GM23248 (cell line): ENCODE data around the gene PCP4. TPM values are rescaled to one million over a fixed set of nuclear protein-coding genes. Genes with fewer than 3 reads are reported as not detected.

ENCODE experiments used
- DNase-seq: peaks from one replicate; pipeline ENCODE4 v3.0.0-alpha.2; 2015
- H2AFZ ChIP-seq: fragments of 200-600 bp; sonication (generic); 2 replicates; pipeline ENCODE4 v1.6.1; 2016; ENCODE audit warnings: antibody characterized with exemption
- H3F3A ChIP-seq: fragments of 200-600 bp; sonication (generic); 2 replicates; pipeline ENCODE4 v1.6.1; 2016; ENCODE audit warnings: mild to moderate bottlenecking, antibody characterized with exemption, mixed run types; ENCODE audit not compliant: insufficient read depth
- H3K27ac ChIP-seq: fragments of 200-600 bp; sonication (generic); 2 replicates; pipeline ENCODE4 v1.5.1; 2016; ENCODE audit warnings: mild to moderate bottlenecking
- H3K27me3 ChIP-seq: fragments of 200-600 bp; sonication (generic); replicated peaks from 2 replicates; pipeline ENCODE4 v1.6.1; 2016; ENCODE audit warnings: mild to moderate bottlenecking; ENCODE audit not compliant: insufficient read depth
- H3K36me3 ChIP-seq: fragments of 200-600 bp; sonication (generic); 2 replicates; pipeline ENCODE4 v1.6.1; 2016; ENCODE audit warnings: low read depth, mild to moderate bottlenecking
- H3K4me1 ChIP-seq: fragments of 200-600 bp; sonication (generic); 2 replicates; pipeline ENCODE4 v1.6.1; 2016; ENCODE audit warnings: mild to moderate bottlenecking; ENCODE audit not compliant: insufficient read depth
- H3K4me2 ChIP-seq: fragments of 200-600 bp; sonication (generic); one replicate; pipeline ENCODE4 v1.6.1; 2016; ENCODE audit warnings: mild to moderate bottlenecking; ENCODE audit not compliant: unreplicated experiment
- H3K4me3 ChIP-seq: fragments of 200-600 bp; sonication (generic); 2 replicates; pipeline ENCODE4 v1.5.1; 2016; ENCODE audit warnings: mild to moderate bottlenecking
- H3K79me2 ChIP-seq: fragments of 200-600 bp; sonication (generic); 2 replicates; pipeline ENCODE4 v1.6.1; 2016; ENCODE audit warnings: mild to moderate bottlenecking; ENCODE audit not compliant: insufficient read depth
- H3K9ac ChIP-seq: fragments of 200-600 bp; sonication (generic); 2 replicates; pipeline ENCODE4 v1.6.1; 2016; ENCODE audit warnings: mild to moderate bottlenecking
- H3K9me2 ChIP-seq: fragments of 200-600 bp; sonication (generic); 2 replicates; pipeline ENCODE4 v1.6.1; 2016; ENCODE audit warnings: mixed run types, mild to moderate bottlenecking, moderate library complexity; ENCODE audit not compliant: insufficient read depth
- H3K9me3 ChIP-seq: fragments of 200-600 bp; sonication (generic); one replicate; pipeline ENCODE4 v1.6.1; 2017; ENCODE audit warnings: low read depth
- H4K20me1 ChIP-seq: fragments of 200-600 bp; sonication (generic); 2 replicates; pipeline ENCODE4 v1.6.0; 2016; ENCODE audit not compliant: insufficient read depth
- EZH2 ChIP-seq: fragments of 200-600 bp; sonication (generic); IDR thresholded peaks from 2 replicates; pipeline ENCODE4 v1.6.1; 2018; ENCODE audit warnings: antibody characterized with exemption, mild to moderate bottlenecking; ENCODE audit not compliant: insufficient read depth, poor library complexity, severe bottlenecking
- EZH2phosphoT487 ChIP-seq: fragments of 200-600 bp; sonication (generic); IDR thresholded peaks from 2 replicates; pipeline ENCODE4 v1.6.1; 2018; ENCODE audit warnings: antibody characterized with exemption, moderate library complexity, mild to moderate bottlenecking, low read depth; ENCODE audit not compliant: insufficient read depth
- WGBS, 2 experiments: methylation state at CpG; one replicate each; pipeline ENCODE4 v1.1.6; 2015 to 2017; ENCODE audit warnings: low lambda C conversion rate in 2 of 2, low coverage in 1 of 2; ENCODE audit errors: missing lambda C conversion rate in 2 of 2; 5-methylcytosine and 5-hydroxymethylcytosine counted together
- in situ Hi-C: fragments of 300-500 bp; cut with MboI; formaldehyde crosslinking; loops from 2 replicates; pipeline ENCODE4 v1.15.0; 2020
- polyA plus RNA-seq: library from polyadenylated mRNA; unstranded; fragments of >200 nt; fragmentation: Nextera tagmentation; extraction: Ambion mirVana; gene quantifications from 2 replicates; pipeline ENCODE4 v1.2.1, GENCODE V29; 2016
- total RNA-seq: library from RNA; depleted of rRNA; stranded (reverse); fragments of >200 nt; shearing (Covaris generic); gene quantifications from 2 replicates; pipeline ENCODE4 v1.2.3, GENCODE V29; 2014

PCP4 gene
- total and polyA plus RNA-seq, 2 experiments from 2014 or later: not detected

GRCh38 chr21:39843916-39844315 lies 23.3 kb upstream of the PCP4 start:
- H3K9ac ChIP-seq: no peak overlapping the region
- no peak overlapping the region for H2AFZ ChIP-seq
- DNase-seq: no peak
- H3K27me3 ChIP-seq: no peaks in the 10 kb centered on the region
- no peaks in the 10 kb centered on the region for H3K9me2 ChIP-seq
- H4K20me1 ChIP-seq: no peaks in the 10 kb centered on the region
- H3K4me1 ChIP-seq: no peaks in the 10 kb centered on the region
- H3K4me2 ChIP-seq: no peak overlapping the region
- TF ChIP-seq EZH2: no peak
- no peak for TF ChIP-seq EZH2phosphoT487
- H3K4me3 ChIP-seq: no peak overlapping the region
- H3F3A ChIP-seq: no peaks in the 10 kb centered on the region
- in situ Hi-C loops: no loop called here
- H3K36me3 ChIP-seq: no peaks in the 10 kb centered on the region
- H3K9me3 ChIP-seq: no peaks in the 10 kb centered on the region
- H3K79me2 ChIP-seq: no peaks in the 10 kb centered on the region
- WGBS, 2 experiments: 10 to 12% methylated on average over 5 of the region's 5 CpGs
- no peak overlapping the region for H3K27ac ChIP-seq

- no peak overlapping the region for H3K27ac ChIP-seq
- TF ChIP-seq EZH2phosphoT487: no peak
- no peak for TF ChIP-seq EZH2
- H3K9ac ChIP-seq: no peak overlapping the region
- no peaks in the 10 kb centered on the region for H3K79me2 ChIP-seq
- no peaks in the 10 kb centered on the region for H3K27me3 ChIP-seq
- H3K4me2 ChIP-seq: no peak overlapping the region
- H3K9me3 ChIP-seq: no peaks in the 10 kb centered on the region
- no peaks in the 10 kb centered on the region for H4K20me1 ChIP-seq
- in situ Hi-C loops: no loop called here
- H3K36me3 ChIP-seq: no peaks in the 10 kb centered on the region
- no peak overlapping the region for H2AFZ ChIP-seq
- no peaks in the 10 kb centered on the region for H3F3A ChIP-seq
- no peak overlapping the region for H3K4me3 ChIP-seq
- DNase-seq: no peak
- 2 to 4% methylated on average over 6 of the region's 6 CpGs for WGBS, 2 experiments
- H3K9me2 ChIP-seq: no peaks in the 10 kb centered on the region
- no peaks in the 10 kb centered on the region for H3K4me1 ChIP-seq
Observed at GRCh38 chr21:39845571-39846130, 21.6 kb upstream of the PCP4 start.

- Histone ChIP-seq H4K20me1 (no peaks in the 10 kb centered on the region), H3K9ac (no peak overlapping the region), H3K9me3 (no peaks in the 10 kb centered on the region), H3K36me3 (no peaks in the 10 kb centered on the region), H3K27me3 (no peaks in the 10 kb centered on the region), H3K79me2 (no peaks in the 10 kb centered on the region), H3K4me2 (no peak overlapping the region), H3K27ac (no peak overlapping the region), H3K4me1 (no peaks in the 10 kb centered on the region), H3F3A (no peaks in the 10 kb centered on the region), H2AFZ (no peak overlapping the region), H3K4me3 (no peak overlapping the region), H3K9me2 (no peaks in the 10 kb centered on the region)
- WGBS, 2 experiments: 15 to 20% methylated on average over 6 of the region's 6 CpGs
- TF ChIP-seq EZH2 (no peak), EZH2phosphoT487 (no peak)
- no peak for DNase-seq
- in situ Hi-C loops: no loop called here
Observed at GRCh38 chr21:39847877-39848276, 19.4 kb upstream of the PCP4 start.

- Histone ChIP-seq H3K27me3 (no peaks in the 10 kb centered on the region), H3K27ac (no peak overlapping the region), H3F3A (no peaks in the 10 kb centered on the region), H3K79me2 (no peaks in the 10 kb centered on the region), H3K4me3 (no peak overlapping the region), H2AFZ (no peak overlapping the region), H3K36me3 (no peaks in the 10 kb centered on the region), H3K9me2 (no peaks in the 10 kb centered on the region), H3K9ac (no peak overlapping the region), H3K4me2 (no peak overlapping the region), H3K9me3 (no peaks in the 10 kb centered on the region), H4K20me1 (no peaks in the 10 kb centered on the region), H3K4me1 (no peaks in the 10 kb centered on the region)
- TF ChIP-seq EZH2phosphoT487: no peak
- TF ChIP-seq EZH2: no peak
- no peak for DNase-seq
- WGBS, 2 experiments: 9 to 12% methylated on average over 9 to 10 of the region's 10 CpGs
- in situ Hi-C loops: no loop called here
Observed at GRCh38 chr21:39849014-39849655, 18.1 kb upstream of the PCP4 start.
